ENCODE measurements around the gene TGM6.
A peak's percentile ranks its signal among the peaks of the same experiment; 100 is the strongest.

TGM6 gene

GRCh38 chr20:2459981-2460751, 79.5 kb downstream of the TGM6 start:
- DNase-seq = no peak

- no peak for DNase-seq
Observed at GRCh38 chr20:2460752-2461424, 80.2 kb downstream of the TGM6 start.

- no peak for DNase-seq
Observed at GRCh38 chr20:2462484-2462883, 81.8 kb downstream of the TGM6 start.

GRCh38 chr20:2463616-2464365, 83.1 kb downstream of the TGM6 start:
- DNase-seq = no peak

GRCh38 chr20:2465100-2465499, 84.4 kb downstream of the TGM6 start:
- DNase-seq = no peak

- no peak for DNase-seq
Observed at GRCh38 chr20:2467412-2467811, 86.7 kb downstream of the TGM6 start.

GRCh38 chr20:2468581-2469407, 88.1 kb downstream of the TGM6 start:
- no peak for DNase-seq

GRCh38 chr20:2469991-2470422, 89.3 kb downstream of the TGM6 start:
- DNase-seq = peak; percentile 72

- peak; percentile 98 for DNase-seq
Observed at GRCh38 chr20:2470423-2471193, 89.9 kb downstream of the TGM6 start, which contains the start of gene SNRPB. TSS of gene SNRPB (minus strand) at chr20:2470789. CDS start at chr20:2470690, 99 bp downstream.

- no peak for DNase-seq
Observed at GRCh38 chr20:2473516-2473915, 92.8 kb downstream of the TGM6 start.

GRCh38 chr20:2475850-2476741, 95.4 kb downstream of the TGM6 start:
- DNase-seq = no peak

GRCh38 chr20:2476742-2477615, 96.3 kb downstream of the TGM6 start:
- no peak for DNase-seq

- DNase-seq = no peak
Observed at GRCh38 chr20:2480381-2480780, 99.7 kb downstream of the TGM6 start.
